ENCODE results near the gene SH3BGRL2.
"Not testable (repeated sequence)": the region's sequence is repeated elsewhere in the genome, so short reads cannot be mapped to it uniquely, and the experiment has no call there.

SH3BGRL2 gene

DNA sequence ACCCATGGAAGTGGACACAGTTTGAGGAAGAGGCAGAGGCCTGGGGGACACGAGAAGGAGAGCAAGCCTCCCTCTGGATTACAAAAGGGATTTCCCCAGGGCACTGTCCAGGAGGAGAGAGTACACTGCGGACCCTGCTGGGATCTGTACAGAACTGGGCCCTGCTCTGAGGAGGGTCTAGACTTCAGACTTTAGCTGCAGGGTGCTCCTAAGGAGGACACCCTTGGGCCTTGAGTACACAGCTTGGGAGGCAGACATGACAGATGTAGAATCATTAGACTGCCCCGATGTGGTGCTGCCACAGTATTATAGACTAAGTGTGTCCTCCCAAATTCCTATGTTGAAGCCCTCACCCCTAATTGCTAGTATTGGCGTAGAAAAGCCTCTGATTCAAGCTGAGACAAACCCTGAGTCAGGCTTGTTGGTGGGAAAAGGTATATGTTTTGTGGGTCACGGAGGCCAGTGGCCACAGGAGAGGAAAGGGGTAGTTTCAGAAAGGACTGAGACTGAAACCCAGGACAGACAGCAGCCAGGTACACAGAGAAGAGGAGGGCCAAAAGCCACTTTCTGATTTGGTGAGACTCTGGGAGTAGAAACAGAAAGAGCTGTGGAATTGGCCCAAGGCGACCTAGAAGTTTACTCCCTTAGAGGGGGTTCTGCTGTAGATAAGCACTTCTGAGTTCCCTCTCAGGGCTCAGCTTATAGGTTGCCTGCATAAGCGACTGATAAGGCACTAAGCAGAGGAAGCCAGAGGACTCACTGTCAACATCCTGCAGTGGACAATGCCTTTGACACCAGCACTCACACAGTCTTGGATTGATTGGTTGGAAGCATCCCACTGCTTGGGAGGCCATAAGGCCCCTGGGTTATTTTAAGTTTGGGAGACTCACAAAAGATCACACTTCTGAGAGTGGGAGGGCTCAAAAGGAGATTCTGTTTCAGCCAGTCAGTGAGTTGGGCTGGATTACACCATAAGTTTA, 16.5 kb upstream of the SH3BGRL2 start:
- DNase-seq = no peak

DNA sequence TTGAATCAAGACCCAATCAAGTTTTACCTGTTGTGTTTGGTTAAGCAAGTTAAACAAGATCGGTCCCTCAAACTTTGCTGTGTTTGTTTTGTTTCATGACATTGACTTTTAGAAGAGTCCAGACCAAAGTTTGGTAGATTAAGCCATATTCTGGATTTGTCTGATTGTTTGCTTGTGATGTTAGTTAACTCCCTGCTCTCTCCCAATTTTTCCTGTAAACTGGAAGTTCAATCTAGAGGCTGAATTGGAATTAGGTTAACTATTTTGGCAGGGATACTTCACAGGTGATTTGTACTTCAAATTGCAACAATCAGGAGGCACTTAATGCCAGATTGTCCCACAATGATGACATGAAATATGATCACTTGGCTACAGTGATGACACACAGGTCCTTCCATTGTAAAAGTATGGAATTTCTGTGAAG, 13.6 kb upstream of the SH3BGRL2 start:
- no peak for DNase-seq

DNA sequence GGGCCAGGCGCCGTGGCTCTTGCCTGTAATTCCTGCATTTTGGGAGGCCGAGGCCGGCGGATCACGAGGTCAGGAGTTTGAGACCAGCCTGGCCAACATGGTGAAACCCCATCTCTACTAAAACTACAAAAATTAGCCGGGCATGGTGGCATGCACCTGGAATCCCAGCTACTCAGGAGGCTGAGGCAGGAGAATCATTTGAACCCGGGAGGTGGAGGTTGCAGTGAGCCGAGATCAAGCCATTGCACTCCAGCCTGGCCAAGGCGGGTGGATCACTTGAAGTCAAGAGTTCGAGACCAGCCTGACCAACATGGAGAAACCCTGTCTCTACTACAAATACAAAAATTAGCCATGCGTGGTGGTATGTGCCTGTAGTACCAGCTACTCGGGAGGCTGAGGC, 12.7 kb upstream of the SH3BGRL2 start:
- not testable (repeated sequence) for DNase-seq

DNA sequence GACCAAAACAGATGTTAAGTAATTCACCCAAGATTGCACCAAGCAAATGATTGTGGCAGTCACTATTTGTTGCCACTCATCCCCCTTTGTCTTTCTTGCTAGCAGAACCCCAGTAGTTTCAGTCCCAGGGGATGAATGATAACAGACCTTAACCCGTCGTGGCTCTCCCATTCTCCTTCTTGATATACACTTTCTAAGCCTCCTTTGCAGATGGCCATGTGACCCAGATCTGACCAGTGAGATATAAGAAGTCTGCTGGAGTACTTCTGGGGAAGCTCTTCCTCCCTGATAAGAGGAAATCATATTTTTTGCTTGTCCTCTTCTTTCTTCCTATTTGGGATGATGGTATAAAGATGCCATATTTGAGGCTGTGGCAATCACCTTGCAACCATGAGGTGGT, 9.6 kb upstream of the SH3BGRL2 start:
- DNase-seq = no peak

DNA sequence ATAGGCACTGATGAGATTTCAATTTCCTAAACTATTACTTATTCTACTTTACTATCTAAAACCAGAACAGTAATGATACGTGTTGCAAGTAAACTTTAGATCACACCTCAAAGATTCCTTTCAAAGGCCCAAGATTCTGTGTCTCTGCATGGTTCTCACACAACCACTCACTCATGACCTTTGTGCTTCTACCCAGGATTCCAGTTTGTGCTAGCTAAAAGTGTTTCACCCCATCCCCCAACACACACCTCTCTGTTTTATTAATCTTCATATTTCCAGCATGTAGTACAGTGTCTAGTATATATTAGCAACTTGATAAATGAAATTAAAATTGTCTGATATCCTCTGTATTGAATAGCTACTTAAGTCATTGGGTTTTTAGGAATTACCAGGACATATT, 8.8 kb upstream of the SH3BGRL2 start:
- no peak for DNase-seq

DNA sequence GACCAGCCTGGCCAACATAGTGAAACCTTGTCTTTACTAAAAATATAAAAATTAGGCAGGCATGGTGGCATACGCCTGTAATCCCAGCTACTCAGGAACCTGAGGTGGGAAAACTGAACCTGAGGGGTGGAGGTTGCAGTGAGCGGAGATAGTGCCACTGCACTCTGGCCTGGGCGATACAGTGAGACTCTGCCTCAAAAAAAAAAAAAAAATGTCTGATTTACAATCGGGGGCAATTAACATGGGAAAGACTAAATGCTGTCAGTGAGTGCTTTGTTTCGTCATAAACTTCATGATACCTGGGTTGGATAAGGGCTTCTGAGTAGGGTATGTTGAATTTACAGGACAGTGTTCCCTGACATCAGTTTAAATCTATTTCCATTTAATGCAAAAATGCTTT, 8.0 kb upstream of the SH3BGRL2 start:
- DNase-seq = no peak

DNA sequence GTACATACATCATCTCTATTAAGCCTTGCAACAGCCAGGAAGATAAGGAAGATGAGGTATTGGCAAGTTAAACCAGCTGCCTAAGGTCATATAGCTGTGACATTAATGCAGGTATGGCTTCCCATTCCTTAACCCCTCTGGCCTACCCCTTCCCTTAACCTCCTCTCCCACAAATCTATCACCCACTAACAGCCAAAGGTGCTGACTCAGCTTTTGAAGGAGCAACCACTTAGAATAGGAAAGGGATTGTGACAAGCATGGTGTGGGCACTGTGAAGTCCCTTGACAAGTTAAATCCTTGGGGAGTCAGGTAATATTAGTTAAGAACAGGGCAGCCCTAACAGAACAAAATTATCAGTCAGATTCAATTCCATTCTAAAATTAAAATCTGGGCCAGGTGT, 5.4 kb upstream of the SH3BGRL2 start:
- no peak for DNase-seq

DNA sequence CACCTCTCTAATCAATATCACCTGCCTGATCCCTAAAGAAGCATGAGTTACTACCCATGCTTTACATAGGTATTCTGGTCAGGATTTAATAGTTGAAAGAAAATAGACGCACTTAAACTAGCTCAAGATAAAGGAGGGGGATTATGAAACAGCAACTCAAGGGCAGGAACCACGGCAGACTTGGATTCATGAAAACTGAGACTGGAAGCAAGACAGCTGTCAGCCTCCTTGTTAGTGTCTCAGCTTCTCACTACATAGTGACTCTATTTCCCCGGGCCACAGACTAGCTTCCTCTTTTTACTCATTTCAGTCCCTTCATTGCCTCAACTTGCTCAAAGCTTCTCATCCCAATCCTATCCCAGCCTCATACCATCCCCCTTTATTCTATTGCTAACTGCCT, 4.3 kb upstream of the SH3BGRL2 start:
- DNase-seq = no peak

DNA sequence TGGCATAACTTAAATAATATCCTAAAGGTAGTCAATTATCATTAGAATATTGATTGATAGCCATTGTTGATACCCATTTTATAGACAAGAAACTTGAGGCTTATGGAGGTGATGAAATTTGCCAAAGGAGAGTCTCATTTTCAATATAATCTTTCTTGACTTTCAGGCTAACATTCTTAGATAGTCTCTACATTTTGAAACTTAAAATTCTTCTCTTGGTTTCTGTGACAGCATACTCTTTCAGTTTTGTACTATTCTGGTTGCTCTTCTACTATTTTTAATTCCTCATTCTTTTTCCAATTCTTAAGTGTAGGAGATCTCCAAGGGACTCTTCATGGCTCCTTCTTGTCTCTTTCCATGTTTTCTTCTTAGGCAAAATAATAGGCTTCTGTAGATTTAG, 3.7 kb upstream of the SH3BGRL2 start:
- DNase-seq = no peak

DNA sequence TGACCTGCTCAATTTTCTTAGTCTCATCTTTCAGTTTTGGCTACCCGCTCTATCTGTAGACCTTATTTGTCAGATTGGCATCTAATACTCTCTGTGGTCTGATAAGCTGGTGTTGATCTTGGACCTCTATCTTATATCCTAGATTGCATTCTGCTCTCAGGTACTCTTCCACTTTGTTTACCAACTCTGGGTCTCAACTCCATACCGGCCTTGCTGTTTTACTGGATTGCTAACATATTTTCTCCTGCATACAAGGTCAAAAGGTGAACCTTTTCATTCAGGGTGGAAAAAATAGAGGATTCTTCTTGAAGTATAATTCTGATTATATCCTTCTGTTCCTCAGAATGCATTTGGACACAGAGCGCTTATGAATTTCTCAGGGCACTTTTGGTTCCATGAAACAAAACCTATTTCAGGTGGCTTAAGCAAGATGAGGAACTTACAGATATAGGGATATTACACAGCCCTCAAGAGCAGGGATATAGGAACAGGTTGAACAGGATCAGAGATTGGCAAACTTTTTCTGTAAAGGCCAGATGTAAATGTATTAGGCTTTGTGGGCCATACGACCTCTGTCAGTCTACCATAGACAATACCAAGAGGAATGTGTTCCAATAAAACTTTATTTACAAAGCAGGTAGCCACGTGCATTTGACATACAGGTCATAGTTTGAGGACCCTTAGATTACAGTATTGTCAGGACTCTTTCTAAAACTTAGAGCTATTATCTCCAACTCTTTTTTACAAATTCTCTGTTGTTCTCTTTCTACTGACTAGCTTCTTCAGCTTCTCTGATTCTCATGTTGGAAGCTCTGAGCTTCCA, 2.5 kb upstream of the SH3BGRL2 start:
- no peak for DNase-seq

DNA sequence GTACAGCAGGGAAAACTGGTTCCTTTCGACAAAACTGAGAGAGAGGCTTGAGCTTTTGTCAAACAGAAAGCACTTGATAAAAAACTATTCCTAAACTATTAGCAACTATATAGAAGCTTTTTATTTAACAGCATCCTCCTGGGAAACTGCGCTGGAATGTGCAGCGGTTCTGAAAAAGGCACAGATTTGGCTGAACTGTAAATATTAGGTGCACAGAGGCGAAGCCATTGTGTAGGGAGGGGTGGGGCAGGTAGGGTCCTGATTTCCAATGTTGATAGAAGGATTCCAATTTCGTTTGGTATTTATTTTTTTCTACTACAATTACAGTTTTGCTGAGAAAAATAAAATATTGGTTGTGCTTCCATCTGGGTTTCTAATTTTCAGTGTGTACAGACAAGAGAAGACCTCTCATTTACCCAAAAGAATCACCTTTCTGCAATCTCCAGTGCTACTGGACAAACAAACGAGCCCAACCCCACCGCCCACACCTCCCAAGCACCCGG, 698 bp upstream of the SH3BGRL2 start:
- DNase-seq = no peak

DNA sequence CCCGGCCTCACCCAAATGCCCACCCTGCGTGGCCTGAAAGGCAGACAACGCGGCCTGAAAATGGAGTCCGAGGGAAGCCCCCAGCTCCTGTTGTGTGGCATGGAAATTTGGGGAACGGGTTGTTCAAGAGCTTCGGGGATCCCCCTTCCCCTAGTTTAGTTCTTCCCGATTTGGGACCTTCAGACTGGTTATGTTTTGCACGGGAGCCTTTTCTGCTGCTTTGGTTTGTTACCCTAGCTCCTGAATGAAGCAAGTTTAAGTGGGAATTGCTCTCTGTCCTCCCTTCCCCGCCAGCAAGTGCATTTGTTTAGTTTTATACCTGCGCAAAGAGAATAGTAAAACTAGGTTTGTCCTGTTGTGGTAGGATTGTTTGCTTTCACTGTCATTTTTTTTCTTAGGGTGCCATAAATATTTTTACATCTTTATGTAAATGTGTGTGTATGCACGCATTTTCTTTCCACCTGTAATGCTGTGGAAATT, 604 bp downstream of the SH3BGRL2 start:
- DNase-seq = no peak

DNA sequence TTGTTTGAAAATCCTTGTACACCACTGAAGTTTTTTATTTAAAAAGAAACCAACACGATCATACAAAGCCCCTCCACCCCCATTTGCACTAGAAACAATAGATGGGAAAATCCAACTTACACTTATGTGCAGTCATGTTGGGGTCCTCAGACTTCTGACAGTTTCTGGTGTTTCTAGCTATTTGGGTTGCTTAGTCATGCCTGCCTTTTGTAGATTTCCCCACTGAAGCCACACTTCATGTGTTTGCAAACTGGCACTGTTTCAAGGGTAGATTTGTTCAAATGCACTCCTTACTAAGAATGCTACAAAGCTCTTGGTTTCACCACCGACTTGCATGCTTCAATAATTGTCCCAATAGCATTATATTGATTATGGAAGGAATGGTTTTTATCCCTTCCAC, 1.5 kb downstream of the SH3BGRL2 start:
- no peak for DNase-seq

DNA sequence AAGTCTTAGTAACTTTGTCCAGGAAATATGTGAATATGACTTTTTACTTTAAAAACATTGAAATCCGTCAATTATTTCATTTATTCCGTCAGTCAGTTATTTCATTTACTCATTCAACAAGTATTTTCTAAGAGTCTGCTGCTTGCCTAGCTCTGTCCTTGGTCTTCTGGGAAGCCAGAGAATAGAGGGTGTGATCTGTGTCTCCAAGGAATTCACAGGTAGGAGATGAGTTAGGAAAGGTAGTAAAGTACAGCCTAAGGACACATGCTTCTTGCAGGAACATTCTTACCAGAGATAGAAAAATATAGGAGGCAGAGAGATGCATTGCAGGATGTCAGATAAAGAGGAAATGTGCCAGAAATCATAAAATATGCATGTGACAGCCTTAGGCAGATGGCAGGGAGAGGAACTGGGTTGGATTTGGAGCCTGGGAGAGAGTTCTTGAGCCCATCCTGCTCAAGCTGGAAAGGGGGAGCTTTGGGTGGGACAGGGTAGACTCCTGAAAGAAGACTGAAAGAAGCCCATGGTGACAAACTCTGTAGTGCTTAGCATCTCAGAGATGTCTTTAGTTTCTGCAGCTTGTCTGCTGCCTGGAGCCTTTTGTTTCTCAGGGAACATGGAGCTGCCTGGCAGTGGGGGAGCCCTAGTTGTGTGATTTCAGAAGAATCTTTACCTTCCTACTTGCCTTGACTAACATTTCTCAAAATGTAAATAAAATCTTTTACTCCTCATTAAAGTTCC, 3.5 kb downstream of the SH3BGRL2 start:
- no peak for DNase-seq

DNA sequence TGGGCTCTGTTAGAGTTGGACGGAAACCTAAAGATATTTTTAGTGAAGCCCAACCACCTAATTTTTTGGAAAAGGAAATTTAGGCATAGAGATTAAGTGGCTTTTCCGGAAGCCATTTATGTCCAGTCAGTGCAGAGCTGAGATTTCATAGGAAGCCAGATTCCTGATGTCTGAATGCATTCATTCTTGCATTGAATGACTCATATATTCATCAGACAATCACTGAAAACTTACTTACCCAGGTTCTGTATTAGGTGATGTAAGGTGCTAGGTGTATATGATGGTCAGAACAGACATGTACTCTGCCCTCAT, 4.1 kb downstream of the SH3BGRL2 start:
- no peak for DNase-seq

DNA sequence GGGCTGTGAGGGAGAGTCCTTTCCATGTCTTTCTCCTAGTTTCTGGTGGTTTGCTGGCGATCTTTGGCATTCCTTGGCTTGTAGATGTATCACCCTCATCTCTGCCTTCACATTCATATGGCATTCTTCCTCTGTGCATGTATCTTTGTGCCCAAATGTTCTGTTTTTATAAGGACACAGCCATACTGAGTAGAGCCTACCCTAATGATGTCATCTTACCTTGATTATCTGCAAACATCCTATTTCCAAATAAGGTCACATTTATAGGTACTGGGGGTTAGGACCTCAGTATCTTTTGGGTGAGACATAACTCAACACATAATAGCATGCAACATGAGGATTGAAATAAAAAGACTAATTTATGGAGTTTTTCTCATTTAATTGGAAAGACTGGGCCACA, 5.5 kb downstream of the SH3BGRL2 start:
- no peak for DNase-seq

DNA sequence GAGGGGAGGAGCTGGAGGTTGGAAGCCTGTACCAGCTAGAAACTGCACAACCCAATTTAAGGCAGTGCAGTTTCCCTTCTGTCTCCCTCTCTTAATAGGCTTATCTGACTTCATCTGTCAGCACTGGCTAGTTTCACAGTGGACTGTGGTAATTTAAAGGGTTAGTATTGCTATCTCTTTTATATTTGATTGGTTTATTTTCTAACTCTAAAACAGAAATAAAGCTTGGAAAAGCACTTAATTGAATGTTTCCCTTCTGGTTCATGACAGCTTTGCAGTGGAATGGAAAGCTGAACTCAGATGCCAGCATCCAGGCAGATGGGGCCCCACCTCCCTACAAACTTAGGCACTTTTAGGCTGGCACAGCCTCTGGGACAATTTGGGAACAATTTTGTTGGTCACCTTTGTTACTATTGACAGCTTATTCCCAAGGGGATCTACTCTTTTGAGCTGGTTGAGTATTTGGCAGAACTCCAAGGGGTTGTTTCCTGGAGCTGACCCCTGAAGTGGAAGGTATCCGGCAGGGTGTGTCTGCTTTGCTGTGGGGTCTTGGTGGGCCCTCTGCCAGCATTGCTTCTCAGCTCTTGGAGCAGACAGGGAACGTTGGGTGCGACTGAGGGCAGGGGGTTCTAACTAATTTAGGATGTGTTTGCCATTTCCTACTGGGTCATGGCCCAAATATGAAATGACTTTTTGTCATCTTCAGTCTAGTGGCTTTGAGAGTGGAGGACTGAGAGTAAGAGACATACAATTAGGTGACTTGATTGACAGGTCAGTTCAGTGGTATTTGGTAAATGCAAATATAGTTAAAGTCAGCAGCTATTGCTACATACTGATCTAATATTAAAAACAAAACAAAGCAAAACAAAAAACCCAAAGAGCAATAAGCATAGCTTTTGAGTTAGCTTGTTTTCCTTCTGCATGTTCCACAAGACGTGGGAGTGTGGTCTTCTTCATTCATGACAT, 9.3 kb downstream of the SH3BGRL2 start:
- DNase-seq = no peak

DNA sequence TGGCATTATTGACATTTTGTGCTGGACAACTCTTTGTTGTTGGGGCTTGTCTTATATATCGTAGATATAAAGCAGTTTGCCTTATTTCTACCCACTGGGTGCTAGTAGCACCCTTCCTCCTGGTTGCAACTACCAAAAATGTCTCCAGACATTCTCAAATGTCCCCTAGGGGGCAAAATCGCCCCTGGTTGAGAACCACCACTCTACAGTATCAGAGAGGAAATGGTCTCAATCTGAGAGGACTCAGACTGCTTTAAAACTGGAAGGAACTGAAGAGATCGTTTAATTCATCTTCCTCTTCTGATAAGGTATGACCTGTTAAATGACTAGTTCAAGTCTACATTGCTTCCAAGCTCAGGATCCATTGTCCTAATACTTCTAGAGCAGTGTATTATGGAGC, 14.9 kb downstream of the SH3BGRL2 start:
- peak in 1 of 2 experiments; percentile 26 for DNase-seq

DNA sequence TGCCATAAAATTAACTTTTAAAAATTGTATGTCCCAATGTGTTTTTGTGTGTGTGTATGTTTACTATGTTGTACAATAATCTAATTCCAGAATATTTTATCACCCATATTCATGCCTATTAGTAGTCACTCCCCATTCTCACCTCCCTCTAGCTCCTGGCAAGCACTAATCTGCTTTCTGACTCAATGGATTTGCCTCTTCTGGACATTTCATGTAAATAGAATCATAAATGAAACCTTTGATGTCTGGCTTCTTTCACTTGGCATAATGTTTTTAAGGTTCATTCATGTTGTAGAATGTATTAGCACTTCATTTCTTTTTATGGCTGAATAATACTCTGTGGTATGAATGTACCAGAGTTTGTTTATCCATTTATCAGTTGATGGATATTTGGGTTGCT, 15.4 kb downstream of the SH3BGRL2 start:
- DNase-seq = no peak

DNA sequence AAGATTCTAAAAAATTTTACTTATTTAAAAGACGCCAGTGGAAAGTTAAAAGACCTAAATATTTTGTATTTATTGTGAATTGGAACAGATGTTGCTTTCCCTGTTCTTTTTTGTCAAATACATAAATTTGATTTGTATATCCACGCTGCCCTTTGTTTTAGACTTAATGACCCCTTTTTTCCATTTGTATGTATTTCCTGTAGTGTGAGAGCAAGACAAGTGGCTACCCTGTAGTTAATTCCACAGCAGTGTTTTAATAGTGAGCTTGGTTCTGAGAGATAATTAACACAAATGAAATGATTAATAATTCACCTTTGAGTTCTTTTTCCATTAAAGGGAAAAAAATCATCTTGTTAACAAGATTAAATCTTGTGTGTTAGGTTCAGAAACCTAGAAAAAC, 16.6 kb downstream of the SH3BGRL2 start:
- no peak for DNase-seq

DNA sequence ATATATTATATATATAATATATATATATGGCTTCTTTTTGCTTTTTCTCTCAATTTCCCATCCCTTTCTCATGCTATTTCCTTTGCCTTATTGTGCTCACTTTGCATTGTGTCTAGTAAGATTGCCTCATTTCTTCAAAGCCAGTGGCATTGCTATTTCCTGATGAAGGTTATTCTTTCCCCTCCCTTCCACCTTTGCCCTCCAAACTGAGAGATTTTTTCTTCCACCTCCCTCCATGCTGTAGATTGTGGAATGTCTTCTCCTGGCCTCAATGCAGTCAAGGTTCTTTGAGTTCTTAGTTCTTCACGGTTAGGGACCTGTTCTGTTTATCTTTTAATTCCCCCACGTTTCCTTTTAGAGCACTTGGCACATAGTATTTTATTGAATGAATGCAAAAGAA, 17.2 kb downstream of the SH3BGRL2 start:
- no peak for DNase-seq

DNA sequence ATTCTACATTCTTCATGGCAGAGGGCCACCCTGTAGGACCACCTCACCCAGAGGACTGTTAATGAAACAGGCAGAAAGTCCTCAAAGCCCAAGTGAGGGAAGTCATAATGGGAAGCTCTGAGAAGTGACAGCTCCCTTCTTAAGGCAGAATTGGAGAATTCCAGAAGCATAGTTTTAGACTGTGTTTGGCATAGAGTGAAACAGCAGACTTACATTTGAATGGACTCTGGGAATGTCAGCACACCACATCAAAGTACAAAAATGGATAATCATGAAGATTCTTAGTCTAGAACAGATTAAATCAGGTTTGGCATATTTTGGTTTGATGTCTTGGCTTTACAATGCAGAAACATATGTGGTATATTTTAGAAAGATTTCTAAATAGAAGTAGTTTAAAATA, 17.9 kb downstream of the SH3BGRL2 start:
- no peak for DNase-seq
